ENCODE results near the gene BICC1.

The BICC1 gene

GRCh38 chr10:58706836-58707235 lies 194.2 kb downstream of the BICC1 start:
- Histone ChIP-seq H3K9me2 (ENCODE audit: low read depth, low read length) (no peaks in the 10 kb centered on the region), H3K9ac (ENCODE audit: low read length) (no peak overlapping the region), H3F3A (ENCODE audit: insufficient read depth, low read length) (no peaks in the 10 kb centered on the region), H3K4me2 (ENCODE audit: low read length) (no peak overlapping the region), H3K9me3 (ENCODE audit: low read length) (no peaks in the 10 kb centered on the region), H3K36me3 (ENCODE audit: insufficient read depth, low read length) (no peaks in the 10 kb centered on the region), H3K4me3 (ENCODE audit: low read depth, low read length, poor library complexity, severe bottlenecking) (no peak overlapping the region), H3K27ac (ENCODE audit: low read depth, low read length, poor library complexity, severe bottlenecking) (no peak overlapping the region), H4K20me1 (ENCODE audit: insufficient read depth, low read length) (no peaks in the 10 kb centered on the region), H3K27me3 (ENCODE audit: insufficient read depth, low read length) (no peaks in the 10 kb centered on the region), H3K4me1 (ENCODE audit: insufficient read depth, low read length, severe bottlenecking) (no peaks in the 10 kb centered on the region), H3K79me2 (ENCODE audit: insufficient read depth, low read length) (no peaks in the 10 kb centered on the region), H2AFZ (ENCODE audit: low read length) (no peak overlapping the region)
- TF ChIP-seq EZH2 (IDR thresholded peaks at IDR 0.05; ENCODE audit: borderline replicate concordance, low read length): no peak
- TF ChIP-seq CTCF (IDR thresholded peaks at IDR 0.05; ENCODE audit: low read length): no peak

GRCh38 chr10:58712141-58712540 lies 199.5 kb downstream of the BICC1 start:
- H2AFZ ChIP-seq (ENCODE audit: low read length): no peak overlapping the region
- H4K20me1 ChIP-seq (ENCODE audit: insufficient read depth, low read length): no peaks in the 10 kb centered on the region
- H3K9me3 ChIP-seq (ENCODE audit: low read length): no peaks in the 10 kb centered on the region
- H3K4me2 ChIP-seq (ENCODE audit: low read length): no peak overlapping the region
- no peak overlapping the region for H3K4me3 ChIP-seq (ENCODE audit: low read depth, low read length, poor library complexity, severe bottlenecking)
- H3K4me1 ChIP-seq (ENCODE audit: insufficient read depth, low read length, severe bottlenecking): no peaks in the 10 kb centered on the region
- H3K27ac ChIP-seq (ENCODE audit: low read depth, low read length, poor library complexity, severe bottlenecking): no peak overlapping the region
- H3K9me2 ChIP-seq (ENCODE audit: low read depth, low read length): no peaks in the 10 kb centered on the region
- no peaks in the 10 kb centered on the region for H3F3A ChIP-seq (ENCODE audit: insufficient read depth, low read length)
- no peak overlapping the region for H3K9ac ChIP-seq (ENCODE audit: low read length)
- H3K79me2 ChIP-seq (ENCODE audit: insufficient read depth, low read length): no peaks in the 10 kb centered on the region
- TF ChIP-seq CTCF (IDR thresholded peaks at IDR 0.05; ENCODE audit: low read length): no peak
- no peak for TF ChIP-seq EZH2 (IDR thresholded peaks at IDR 0.05; ENCODE audit: borderline replicate concordance, low read length)
- no peaks in the 10 kb centered on the region for H3K36me3 ChIP-seq (ENCODE audit: insufficient read depth, low read length)
- H3K27me3 ChIP-seq (ENCODE audit: insufficient read depth, low read length): no peaks in the 10 kb centered on the region

- Histone ChIP-seq H4K20me1 (ENCODE audit: insufficient read depth, low read length) (no peaks in the 10 kb centered on the region), H3K9me2 (ENCODE audit: low read depth, low read length) (no peaks in the 10 kb centered on the region), H3K79me2 (ENCODE audit: insufficient read depth, low read length) (no peaks in the 10 kb centered on the region), H3K4me3 (ENCODE audit: low read depth, low read length, poor library complexity, severe bottlenecking) (no peak overlapping the region), H3K9me3 (ENCODE audit: low read length) (no peaks in the 10 kb centered on the region), H3K4me1 (ENCODE audit: insufficient read depth, low read length, severe bottlenecking) (no peaks in the 10 kb centered on the region), H2AFZ (ENCODE audit: low read length) (no peak overlapping the region), H3K27me3 (ENCODE audit: insufficient read depth, low read length) (no peaks in the 10 kb centered on the region), H3K27ac (ENCODE audit: low read depth, low read length, poor library complexity, severe bottlenecking) (no peak overlapping the region), H3K4me2 (ENCODE audit: low read length) (no peak overlapping the region), H3K36me3 (ENCODE audit: insufficient read depth, low read length) (no peaks in the 10 kb centered on the region), H3K9ac (ENCODE audit: low read length) (no peak overlapping the region), H3F3A (ENCODE audit: insufficient read depth, low read length) (no peaks in the 10 kb centered on the region)
- TF ChIP-seq EZH2 (IDR thresholded peaks at IDR 0.05; ENCODE audit: borderline replicate concordance, low read length) (no peak), CTCF (IDR thresholded peaks at IDR 0.05; ENCODE audit: low read length) (no peak)
Measured at GRCh38 chr10:58712982-58713381, 200.3 kb downstream of the BICC1 start.

Data from OCI-LY1 (cell line).